Fibroblast of lung (primary cell): Measurements from ENCODE around the gene NAA50. TPM values are rescaled to one million over a fixed set of nuclear protein-coding genes. Genes with fewer than 3 reads are reported as not detected.
A peak's percentile ranks its signal among the peaks of the same experiment; 100 is the strongest.

ENCODE experiments used
- DNase-seq, 2 donors: peaks; one replicate each; pipeline versions ENCODE4 v3.0.0 to v3.0.0-alpha.2; 2010; ENCODE audit warnings: low read depth in 2 of 2
- H2AFZ ChIP-seq: 2 replicates; pipeline ENCODE4 v1.5.1; 2012; ENCODE audit warnings: low read length, control low read depth, inconsistent platforms
- H3K27ac ChIP-seq: 2 replicates; pipeline ENCODE4 v1.5.1; 2011; ENCODE audit warnings: low read length, control low read depth; ENCODE audit not compliant: insufficient read depth
- H3K27me3 ChIP-seq: 2 replicates; pipeline ENCODE4 v1.5.1; 2011; ENCODE audit warnings: mild to moderate bottlenecking, low read length; ENCODE audit not compliant: control insufficient read depth, insufficient read depth
- H3K36me3 ChIP-seq: 2 replicates; pipeline ENCODE4 v1.5.1; 2011; ENCODE audit warnings: low read length; ENCODE audit not compliant: control insufficient read depth, insufficient read depth
- H3K4me1 ChIP-seq: 2 replicates; pipeline ENCODE4 v1.5.1; 2011; ENCODE audit warnings: low read length; ENCODE audit not compliant: control insufficient read depth, insufficient read depth; ENCODE audit errors: extremely low read depth
- H3K4me2 ChIP-seq: 2 replicates; pipeline ENCODE4 v1.5.1; 2011; ENCODE audit warnings: low read length, control low read depth; ENCODE audit not compliant: insufficient read depth; ENCODE audit errors: extremely low read depth
- H3K4me3 ChIP-seq, 4 experiments: fragments of 200-600 bp in 1 of 4; sonication (generic) in 1 of 4; replicated peaks in 1 of 4; 2 replicates each; pipeline ENCODE4 v1.5.1; 2011 to 2016; ENCODE audit warnings: low read length in 4 of 4, low read depth in 3 of 4, mild to moderate bottlenecking in 3 of 4, control low read depth in 2 of 4, inconsistent platforms in 1 of 4, mixed read lengths in 1 of 4; ENCODE audit not compliant: insufficient read depth in 1 of 4; ENCODE audit errors: control extremely low read depth in 1 of 4
- H3K79me2 ChIP-seq: 2 replicates; pipeline ENCODE4 v1.5.1; 2012; ENCODE audit warnings: mild to moderate bottlenecking, low read length, inconsistent platforms; ENCODE audit not compliant: control insufficient read depth, insufficient read depth
- H3K9ac ChIP-seq: 2 replicates; pipeline ENCODE4 v1.5.1; 2011; ENCODE audit warnings: mild to moderate bottlenecking, low read length, control low read depth; ENCODE audit not compliant: insufficient read depth
- H3K9me3 ChIP-seq: 2 replicates; pipeline ENCODE4 v1.5.1; 2012; ENCODE audit warnings: low read depth, low read length; ENCODE audit not compliant: control insufficient read depth, insufficient read depth
- H4K20me1 ChIP-seq: 2 replicates; pipeline ENCODE4 v1.5.1; 2011; ENCODE audit warnings: low read length; ENCODE audit not compliant: control insufficient read depth, insufficient read depth; ENCODE audit errors: extremely low read depth
- CTCF ChIP-seq, 2 donors: IDR thresholded peaks in 1 of 2; conservative IDR thresholded peaks in 1 of 2; 1 replicate in 1 of 2; 2 replicates in 1 of 2; pipeline ENCODE4 v1.5.1; 2011 to 2012; ENCODE audit warnings: low read length in 2 of 2, control low read depth in 1 of 2, inconsistent platforms in 1 of 2, low read depth in 1 of 2, mild to moderate bottlenecking in 1 of 2
- EZH2 ChIP-seq: IDR thresholded peaks from 2 replicates; pipeline ENCODE4 v1.5.1; 2012; ENCODE audit warnings: low read length, control low read depth, mild to moderate bottlenecking; ENCODE audit errors: missing control alignments
- polyA plus RNA-seq, 2 donors: library from polyadenylated mRNA; depleted of rRNA in 1 of 2; stranded (reverse) in 1 of 2; unstranded in 1 of 2; fragments of >200 nt; gene quantifications; 2 replicates each; pipeline ENCODE4 v1.2.1, GENCODE V29; 2011 to 2012; ENCODE audit warnings: missing spikeins in 1 of 2
- total RNA-seq: library from RNA; depleted of rRNA; stranded (reverse); fragments of >200 nt; gene quantifications from 2 replicates; pipeline ENCODE4 v1.2.1, GENCODE V29; 2014

Gene NAA50
- total and polyA plus RNA-seq, 2 donors (not counting 1 experiment from before 2014, with no cell fraction given) = 150 to 252 TPM

- Histone ChIP-seq H3K9me3 (no peaks in the 10 kb centered on the region), H4K20me1 (no peaks in the 10 kb centered on the region), H3K9ac (no peak overlapping the region), H3K27ac (no peak overlapping the region), H3K4me3 (no peak overlapping the region), H3K79me2 (peaks cover 5% of the 10 kb centered on the region), H3K27me3 (no peaks in the 10 kb centered on the region), H2AFZ (no peak overlapping the region), H3K4me1 (peaks cover 2% of the 10 kb centered on the region), H3K36me3 (no peaks in the 10 kb centered on the region), H3K4me2 (no peak overlapping the region)
- DNase-seq = no peak
- TF ChIP-seq EZH2 (no peak), CTCF (conservative IDR thresholded peaks at IDR 0.05 in 1 of 2, IDR thresholded peaks at IDR 0.05 in 1 of 2; ENCODE audit: low read depth in 1 of 2, low read length in 2 of 2) (no peak)
Measured at GRCh38 chr3:113776564-113776963, 30.5 kb upstream of the NAA50 start.

GRCh38 chr3:113775516-113775915 lies 29.5 kb upstream of the NAA50 start:
- Histone ChIP-seq H3K79me2 (peaks cover 5% of the 10 kb centered on the region), H3K27ac (no peak overlapping the region)

GRCh38 chr3:113773381-113773780 lies 27.3 kb upstream of the NAA50 start:
- Histone ChIP-seq H3K27me3 (no peaks in the 10 kb centered on the region), H3K36me3 (no peaks in the 10 kb centered on the region), H3K4me3 (no peak overlapping the region), H3K27ac (peak overlapping the region; percentile 76), H4K20me1 (no peaks in the 10 kb centered on the region), H3K4me1 (peaks cover 6% of the 10 kb centered on the region), H3K9me3 (no peaks in the 10 kb centered on the region), H3K4me2 (peak overlapping the region; percentile 79), H3K9ac (no peak overlapping the region), H3K79me2 (peaks cover 5% of the 10 kb centered on the region), H2AFZ (no peak overlapping the region)
- DNase-seq = peak; percentile 78 to 86
- TF ChIP-seq CTCF (conservative IDR thresholded peaks at IDR 0.05 in 1 of 2, IDR thresholded peaks at IDR 0.05 in 1 of 2; ENCODE audit: low read depth in 1 of 2, low read length in 2 of 2) (no peak), EZH2 (no peak)

More at GRCh38 chr3:113775516-113775915, 29.5 kb upstream of the NAA50 start:
- TF ChIP-seq CTCF (conservative IDR thresholded peaks at IDR 0.05 in 1 of 2, IDR thresholded peaks at IDR 0.05 in 1 of 2; ENCODE audit: low read depth in 1 of 2, low read length in 2 of 2) (no peak), EZH2 (no peak)
- no peaks in the 10 kb centered on the region for H3K9me3 ChIP-seq
- no peak overlapping the region for H3K4me3 ChIP-seq
- no peaks in the 10 kb centered on the region for H4K20me1 ChIP-seq
- H3K27me3 ChIP-seq = no peaks in the 10 kb centered on the region
- no peak overlapping the region for H2AFZ ChIP-seq
- peaks cover 2% of the 10 kb centered on the region for H3K4me1 ChIP-seq
- H3K4me2 ChIP-seq = no peak overlapping the region
- H3K9ac ChIP-seq = no peak overlapping the region
- no peaks in the 10 kb centered on the region for H3K36me3 ChIP-seq
- no peak for DNase-seq
